ENCODE results near the gene DUS1L. TPM values are rescaled to one million over a fixed set of nuclear protein-coding genes. Genes with fewer than 3 reads are reported as not detected.

Gene DUS1L
- total RNA-seq, 1 donor from 2014 or later, result 97.1 TPM

- no peaks in the 10 kb centered on the region for H3K9me3 Mint-ChIP-seq
- H3K27ac Mint-ChIP-seq, result no peak overlapping the region
- H3K4me3 Mint-ChIP-seq, result no peak overlapping the region
- no peaks in the 10 kb centered on the region for H3K4me1 Mint-ChIP-seq (ENCODE audit: unreplicated experiment)
- DNase-seq (ENCODE audit: extremely low spot score, unreplicated experiment), result no peak
- H3K27me3 Mint-ChIP-seq, result no peaks in the 10 kb centered on the region
- no peaks in the 10 kb centered on the region for H3K36me3 Mint-ChIP-seq
- no peak for TF ChIP-seq CTCF (conservative IDR thresholded peaks at IDR 0.05)
Measured at GRCh38 chr17:82088838-82089722, 23.5 kb upstream of the DUS1L start.

- H3K9me3 Mint-ChIP-seq, result no peaks in the 10 kb centered on the region
- H3K4me1 Mint-ChIP-seq (ENCODE audit: unreplicated experiment), result no peaks in the 10 kb centered on the region
- DNase-seq (ENCODE audit: extremely low spot score, unreplicated experiment), result no peak
- no peaks in the 10 kb centered on the region for H3K36me3 Mint-ChIP-seq
- TF ChIP-seq CTCF (conservative IDR thresholded peaks at IDR 0.05), result no peak
- no peaks in the 10 kb centered on the region for H3K27me3 Mint-ChIP-seq
- no peak overlapping the region for H3K27ac Mint-ChIP-seq
- no peak overlapping the region for H3K4me3 Mint-ChIP-seq
Measured at GRCh38 chr17:82087961-82088837, 22.6 kb upstream of the DUS1L start.

- no peak for TF ChIP-seq CTCF (conservative IDR thresholded peaks at IDR 0.05)
- H3K9me3 Mint-ChIP-seq, result no peaks in the 10 kb centered on the region
- H3K4me1 Mint-ChIP-seq (ENCODE audit: unreplicated experiment), result no peaks in the 10 kb centered on the region
- H3K27me3 Mint-ChIP-seq, result no peaks in the 10 kb centered on the region
- no peaks in the 10 kb centered on the region for H3K36me3 Mint-ChIP-seq
- H3K27ac Mint-ChIP-seq, result no peak overlapping the region
- no peak overlapping the region for H3K4me3 Mint-ChIP-seq
- DNase-seq (ENCODE audit: extremely low spot score, unreplicated experiment), result no peak
Measured at GRCh38 chr17:82086941-82087906, 21.6 kb upstream of the DUS1L start.

- no peaks in the 10 kb centered on the region for H3K27me3 Mint-ChIP-seq
- H3K27ac Mint-ChIP-seq, result no peak overlapping the region
- no peaks in the 10 kb centered on the region for H3K36me3 Mint-ChIP-seq
- DNase-seq (ENCODE audit: extremely low spot score, unreplicated experiment), result no peak
- H3K4me1 Mint-ChIP-seq (ENCODE audit: unreplicated experiment), result no peaks in the 10 kb centered on the region
- no peaks in the 10 kb centered on the region for H3K9me3 Mint-ChIP-seq
- TF ChIP-seq CTCF (conservative IDR thresholded peaks at IDR 0.05), result no peak
- H3K4me3 Mint-ChIP-seq, result no peak overlapping the region
Measured at GRCh38 chr17:82085931-82086764, 20.5 kb upstream of the DUS1L start.

Measured in type B pancreatic cell (in vitro differentiated cells).